CD4-positive, alpha-beta T cell treated with Interleukin-12 subunit alpha and Interleukin-12 subunit beta, for 1 hour (primary cell): ENCODE results near the gene ADORA2B.
"Not testable (repeated sequence)": the region's sequence is repeated elsewhere in the genome, so short reads cannot be mapped to it uniquely, and the experiment has no call there.

Experiments
- DNase-seq: peaks from one replicate; pipeline ENCODE4 v3.0.0-alpha.2; 2020

Gene ADORA2B

DNA sequence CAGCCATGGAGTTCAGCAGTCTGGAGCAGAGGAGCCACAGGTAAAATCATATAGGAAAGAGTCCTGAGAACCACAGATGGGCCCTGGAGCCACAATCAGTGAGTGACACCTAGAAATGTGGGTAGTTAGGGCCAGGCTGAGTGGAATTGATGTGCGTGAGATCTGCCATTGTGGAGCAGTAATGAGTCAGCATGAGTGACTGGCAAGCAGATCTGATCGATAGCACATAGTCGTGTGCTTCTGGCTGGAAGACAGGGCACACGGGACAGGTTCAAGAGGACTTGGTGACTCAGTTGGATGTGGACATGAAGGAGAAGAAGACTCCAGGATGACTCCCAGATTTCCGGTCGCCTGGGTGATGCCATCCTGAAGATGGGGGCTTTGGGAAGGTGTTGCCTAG, 12.3 kb downstream of the ADORA2B start:
- DNase-seq = no peak

DNA sequence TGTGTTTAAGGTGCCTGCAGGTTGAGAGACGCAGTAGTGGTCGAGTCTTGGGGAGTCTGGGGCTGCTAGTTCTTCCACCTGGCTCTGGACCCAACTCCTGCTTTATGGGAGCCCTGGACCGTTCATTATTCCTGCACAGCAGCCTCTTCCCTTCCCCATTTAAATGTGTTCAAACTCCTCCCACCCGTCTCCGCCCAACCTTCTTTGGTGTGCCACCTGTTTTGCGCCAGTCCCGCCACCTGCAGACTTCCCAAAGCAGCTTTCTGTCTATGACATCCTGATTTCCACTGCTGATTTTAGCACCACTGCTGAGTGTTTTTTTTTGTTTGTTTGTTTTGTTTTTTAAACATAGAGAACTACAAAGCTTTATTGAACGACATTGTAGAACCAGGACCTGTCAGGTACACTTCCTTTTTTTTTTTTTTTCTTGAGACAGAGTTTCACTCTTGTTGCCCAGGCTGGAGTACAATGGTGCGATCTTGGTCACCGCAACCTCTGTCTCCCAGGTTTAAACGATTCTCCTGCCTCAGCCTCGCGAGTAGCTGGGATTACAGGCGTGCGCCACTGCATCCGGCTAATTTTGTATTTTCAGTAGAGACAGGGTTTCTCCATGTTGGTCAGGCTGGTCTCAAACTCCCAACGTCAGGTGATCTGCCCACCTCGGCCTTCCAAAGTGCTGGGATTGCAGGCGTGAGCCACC, 12.8 kb downstream of the ADORA2B start:
- DNase-seq = no peak

DNA sequence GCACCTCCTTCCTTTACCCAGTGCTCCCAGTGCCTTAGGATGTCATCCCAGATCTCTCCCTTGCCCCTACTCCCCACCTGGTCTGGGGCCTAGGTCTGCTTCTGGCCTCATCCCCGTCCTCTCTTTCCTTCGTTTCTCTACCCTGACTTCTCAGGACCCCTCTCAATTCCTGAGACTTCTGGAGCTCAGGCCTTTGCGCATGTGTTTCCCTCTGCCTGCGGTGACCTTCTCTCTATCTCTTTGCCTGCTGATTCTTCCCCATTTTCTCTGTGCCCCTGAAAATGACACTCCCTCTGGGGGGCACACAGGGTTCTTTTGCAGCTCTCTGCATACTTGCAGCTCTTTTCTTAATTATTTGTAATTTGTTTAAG, 13.5 kb downstream of the ADORA2B start:
- DNase-seq = no peak

DNA sequence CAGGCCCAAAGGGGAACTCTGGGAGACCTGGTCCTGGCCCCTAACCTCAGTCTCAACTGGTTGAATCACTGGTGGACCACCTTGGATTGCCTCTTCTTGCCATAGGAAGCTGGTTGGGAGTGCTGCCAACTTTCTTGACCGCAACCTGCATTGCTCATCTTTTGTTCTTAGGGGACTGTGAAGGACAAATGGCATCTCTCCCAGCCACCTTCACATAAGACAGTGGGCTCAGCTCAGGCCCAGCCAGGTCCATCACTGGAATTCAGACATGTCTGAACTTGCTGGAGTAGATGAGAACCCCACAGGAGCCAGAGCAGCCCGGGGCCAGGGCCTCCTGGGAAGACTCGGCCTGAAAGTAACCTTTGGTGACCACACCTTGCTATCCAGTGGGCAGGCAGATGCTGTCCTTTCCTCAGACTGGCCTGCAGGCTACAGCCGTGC, 18.8 kb downstream of the ADORA2B start:
- DNase-seq = no peak

DNA sequence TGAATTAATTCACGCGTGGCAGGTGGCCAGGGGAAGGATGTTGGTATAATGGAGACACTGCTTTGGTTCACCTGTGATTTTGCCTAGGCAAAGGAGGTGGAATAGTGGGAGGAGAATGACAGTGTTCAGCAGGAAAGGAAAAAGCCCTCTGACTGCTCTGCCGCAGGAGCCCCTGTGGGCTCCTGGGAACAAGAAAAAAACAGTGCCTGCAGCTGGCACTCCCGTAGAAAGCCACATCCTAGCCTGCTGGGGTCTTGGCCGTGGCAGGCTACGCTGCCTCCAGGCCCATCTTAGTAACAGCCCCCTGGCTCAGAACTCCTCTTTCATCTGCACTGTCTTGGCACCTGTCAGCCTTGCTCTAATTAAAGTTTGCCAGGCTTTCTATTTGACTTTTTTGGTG, 20.6 kb downstream of the ADORA2B start:
- DNase-seq = no peak

DNA sequence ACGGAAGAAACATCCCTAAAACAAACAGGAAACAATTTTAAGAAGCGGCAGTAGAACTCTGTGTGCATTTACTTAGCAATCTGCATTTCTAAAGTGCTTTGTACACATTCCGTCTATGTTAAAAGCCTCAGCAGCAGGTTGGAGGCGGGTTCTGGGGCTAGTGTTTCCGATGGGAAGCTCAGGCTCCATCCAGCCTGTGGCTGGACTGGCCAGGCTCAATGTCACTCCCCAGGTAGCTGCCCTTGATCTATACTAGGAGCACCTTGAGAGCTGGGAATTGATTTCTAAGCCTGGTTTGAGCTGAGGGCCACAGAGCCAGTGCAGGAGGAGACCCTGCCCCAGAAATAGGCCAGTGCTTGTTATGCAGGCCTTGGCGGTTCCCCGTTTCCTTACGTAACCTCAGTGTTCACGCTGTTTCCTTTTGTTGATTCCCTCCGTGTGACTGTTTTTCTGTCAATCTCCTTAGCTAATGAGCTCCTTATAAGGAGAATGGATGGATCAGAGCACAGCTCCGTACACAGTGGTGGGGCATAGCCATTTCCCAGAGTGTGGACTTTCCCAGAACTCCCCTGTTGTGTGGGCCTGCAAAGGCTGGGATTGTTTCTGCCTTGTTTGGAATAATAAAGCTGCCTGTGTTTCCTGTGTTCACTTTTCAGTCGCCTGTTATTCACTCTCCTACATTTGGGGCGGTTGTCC, 21.4 kb downstream of the ADORA2B start:
- DNase-seq = no peak

DNA sequence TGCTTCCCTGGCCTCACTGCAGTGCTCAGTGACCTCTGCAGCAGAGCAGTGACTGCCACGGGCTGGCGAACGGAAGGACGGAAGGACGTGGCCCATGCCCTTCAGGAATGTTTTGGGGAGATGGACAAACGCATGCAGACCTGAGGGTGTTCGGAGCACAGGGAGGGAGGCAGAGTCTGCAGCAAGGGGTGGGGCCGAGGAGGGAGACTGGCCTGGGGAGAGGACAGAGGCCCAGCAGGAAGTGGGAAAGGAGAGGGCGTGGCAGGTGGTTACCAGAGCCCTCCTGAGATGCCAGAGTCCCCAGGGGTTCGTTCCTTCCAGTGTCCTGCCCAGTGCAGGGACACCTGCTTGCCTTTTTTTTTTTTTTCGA, 21.9 kb downstream of the ADORA2B start:
- no peak for DNase-seq

DNA sequence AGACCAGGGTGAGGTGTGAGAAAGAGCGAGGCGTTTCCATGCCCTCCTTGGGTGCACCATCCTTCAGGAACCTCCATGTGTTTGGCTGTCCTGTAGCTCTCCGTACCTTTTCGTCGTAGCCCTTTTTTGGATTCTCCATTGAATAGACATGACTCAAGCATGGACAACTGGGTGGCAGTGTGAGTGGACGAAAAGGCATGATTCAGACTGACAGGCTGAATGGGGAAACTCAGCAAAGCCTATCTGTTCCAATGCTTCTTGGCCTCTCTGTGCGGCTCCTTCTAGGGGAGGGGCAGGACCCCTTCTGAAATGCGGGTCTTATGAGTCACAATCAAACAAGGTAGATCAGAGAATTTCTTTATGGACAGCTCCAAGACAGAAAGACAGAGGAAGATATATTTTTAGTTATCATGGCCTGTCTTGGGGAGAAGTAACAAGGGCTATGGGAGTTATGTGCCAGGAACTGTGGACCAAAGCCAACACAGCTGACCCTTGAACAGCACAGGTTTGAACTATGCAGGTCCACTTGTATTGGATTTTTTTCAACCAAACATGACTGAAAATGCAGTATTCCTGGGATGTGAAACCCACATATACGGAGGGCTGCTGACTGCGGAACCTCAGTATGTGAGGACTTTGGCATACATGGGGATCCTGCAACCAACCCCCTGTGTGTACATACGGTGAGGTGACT, 22.9 kb downstream of the ADORA2B start:
- no peak for DNase-seq

DNA sequence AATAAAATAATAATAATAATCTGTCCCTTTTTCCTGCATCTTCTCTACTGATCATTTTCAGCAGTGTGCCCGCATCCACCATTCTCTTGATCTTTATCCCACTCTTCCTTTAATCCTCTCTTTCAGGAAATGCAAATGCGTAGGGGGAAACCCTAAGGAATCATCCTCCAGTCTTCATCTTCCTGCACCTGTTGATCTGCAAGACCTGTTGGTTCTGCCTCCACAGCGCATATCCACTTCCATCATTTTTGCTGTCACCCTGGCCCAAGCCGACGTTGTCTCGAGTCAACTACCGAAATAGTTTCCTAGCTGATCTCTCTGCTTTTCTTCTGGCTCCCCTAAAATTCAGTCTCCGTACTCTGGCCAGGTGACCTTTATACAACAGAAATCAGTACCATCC, 24.5 kb downstream of the ADORA2B start:
- no peak for DNase-seq

DNA sequence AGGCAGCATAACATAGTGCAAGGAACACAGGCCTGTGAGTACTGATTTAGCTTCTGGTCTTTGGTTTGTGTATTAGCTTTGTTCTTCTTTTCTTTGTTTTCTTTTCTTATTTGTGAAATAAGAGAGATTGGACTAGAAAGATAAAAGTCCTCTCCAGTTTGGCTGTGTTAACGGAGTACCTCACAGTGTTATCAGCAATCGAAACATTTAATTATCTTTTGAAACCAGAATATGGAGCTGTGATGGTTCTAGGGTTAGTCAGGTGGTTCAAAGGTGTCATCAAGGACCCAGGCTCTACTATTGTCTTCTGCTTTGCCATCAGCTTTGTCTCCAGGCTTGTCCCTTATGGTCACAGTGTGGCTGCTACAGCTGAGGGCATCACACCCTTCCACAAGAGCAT, 25.6 kb downstream of the ADORA2B start:
- no peak for DNase-seq

DNA sequence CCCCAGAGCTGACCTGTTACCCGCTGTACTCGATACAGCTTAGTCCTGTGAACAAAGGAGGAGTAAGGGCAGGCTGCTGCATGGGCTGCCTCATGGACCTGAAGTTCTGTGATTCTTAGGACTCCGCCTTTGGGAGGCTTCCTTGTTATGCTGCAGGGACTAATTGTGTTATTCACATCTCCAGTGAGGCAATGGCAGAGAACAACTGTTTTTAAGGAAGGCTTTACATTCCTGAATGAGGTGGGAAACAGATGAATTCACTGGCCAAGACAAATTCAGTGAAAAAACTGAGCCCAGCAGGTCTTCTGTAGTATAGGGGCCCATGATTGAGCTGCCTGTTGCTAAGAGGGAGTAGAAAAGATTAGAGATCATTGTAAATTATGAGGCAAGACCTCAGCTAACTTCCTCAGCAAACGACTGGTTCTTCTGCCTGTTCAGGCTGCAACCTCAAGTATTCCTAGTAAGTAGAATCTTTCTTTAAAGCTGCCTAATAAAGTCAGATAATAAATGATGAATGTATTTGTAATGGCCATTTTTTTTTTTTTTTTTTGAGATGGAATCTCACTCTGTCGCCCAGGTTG, 26.3 kb downstream of the ADORA2B start:
- no peak for DNase-seq

DNA sequence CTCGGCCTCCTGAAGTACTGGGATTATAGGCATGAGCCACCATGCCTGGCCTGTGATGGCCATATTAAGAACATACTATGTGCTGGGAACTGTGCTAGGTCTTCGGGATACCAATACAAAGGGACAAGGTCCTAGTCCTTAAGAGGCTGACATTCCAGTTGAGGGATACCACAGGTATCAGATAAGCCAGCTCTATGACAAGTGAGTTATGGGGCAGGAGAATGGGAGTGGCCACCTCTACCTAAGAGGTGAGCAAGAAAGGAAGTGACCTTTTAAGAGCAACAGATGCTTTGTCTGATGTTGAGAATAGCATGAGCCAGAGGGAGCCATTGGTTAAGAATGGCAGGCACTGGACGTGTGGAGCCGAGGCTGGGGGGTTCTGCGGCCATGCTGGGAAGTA, 27.0 kb downstream of the ADORA2B start:
- no peak for DNase-seq

DNA sequence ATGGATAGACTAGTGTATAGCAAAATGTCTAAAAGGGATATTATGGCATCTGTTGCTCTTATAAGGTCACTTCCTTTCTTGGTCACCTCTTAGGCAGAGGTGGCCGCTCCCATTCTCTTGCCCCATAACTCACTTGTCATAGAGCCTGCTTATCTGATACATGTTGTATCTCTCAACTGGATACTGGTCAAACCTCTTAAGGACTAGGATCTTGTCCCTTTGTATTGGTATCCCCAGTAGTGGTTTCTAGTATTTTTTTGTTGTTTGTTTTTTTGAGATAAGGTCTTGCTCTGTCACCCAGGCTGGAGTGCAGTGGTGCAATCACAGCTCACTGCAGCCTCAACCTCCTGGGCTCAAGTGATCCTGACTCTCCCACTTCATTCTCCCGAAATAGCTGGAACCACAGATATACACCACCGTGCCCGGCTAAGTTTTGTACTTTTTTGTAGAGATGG, 27.6 kb downstream of the ADORA2B start:
- DNase-seq = no peak

DNA sequence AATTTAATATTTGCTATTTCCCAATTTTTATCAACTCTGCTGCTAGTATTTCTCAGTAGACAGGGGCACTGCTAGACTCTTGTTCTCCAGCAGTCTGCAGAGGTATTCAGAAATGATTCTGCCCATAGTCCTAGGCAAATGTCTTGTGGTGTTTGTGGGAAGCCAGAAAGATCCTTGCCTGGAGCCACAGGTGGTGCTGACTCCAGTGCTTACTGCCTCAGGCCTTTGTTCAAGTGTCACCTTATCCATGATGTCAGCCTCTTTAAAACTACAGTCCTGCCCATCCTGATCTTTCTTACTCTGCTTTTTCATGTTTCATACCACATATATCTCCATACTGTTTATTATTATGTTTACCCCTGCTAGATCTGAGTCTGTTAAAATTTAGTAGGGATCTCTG, 28.1 kb downstream of the ADORA2B start:
- DNase-seq = no peak

DNA sequence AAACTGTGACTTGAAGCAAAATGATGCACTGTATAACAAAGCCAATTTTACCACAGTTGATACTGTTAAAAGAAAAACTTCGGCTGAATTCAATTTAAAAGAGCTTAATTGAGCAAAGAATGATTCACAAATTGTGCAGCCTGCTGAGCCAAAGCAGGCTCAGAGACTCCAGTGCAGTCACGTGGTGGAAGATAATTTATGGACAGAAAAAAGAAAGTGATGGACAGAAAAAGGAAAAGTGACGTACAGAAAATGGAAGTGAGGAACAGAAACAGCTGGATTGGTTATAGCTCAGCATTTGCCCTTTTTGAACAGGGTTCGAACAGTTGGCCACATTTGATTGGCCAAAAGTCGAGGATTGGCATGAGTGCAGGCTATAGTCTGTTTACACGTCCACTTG, 28.9 kb downstream of the ADORA2B start:
- DNase-seq = no peak

DNA sequence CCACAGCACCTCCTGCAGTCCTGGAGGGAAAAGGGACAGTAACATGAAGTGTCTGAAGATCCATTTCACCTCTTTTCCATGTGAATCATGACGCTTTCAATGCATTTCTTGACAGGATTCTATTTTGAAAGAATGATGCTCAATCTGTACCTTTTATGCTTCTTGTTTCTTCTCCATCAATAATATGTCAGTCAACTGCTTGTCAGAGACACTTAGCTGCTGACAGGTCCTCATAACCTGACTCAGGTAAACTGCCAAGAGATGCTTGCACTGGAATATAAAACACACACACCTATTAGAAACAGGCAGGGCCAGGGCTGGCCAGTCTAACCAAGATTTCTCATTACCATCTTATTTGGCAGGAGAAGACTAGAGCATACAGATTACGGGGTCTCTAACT, 33.0 kb downstream of the ADORA2B start:
- no peak for DNase-seq

DNA sequence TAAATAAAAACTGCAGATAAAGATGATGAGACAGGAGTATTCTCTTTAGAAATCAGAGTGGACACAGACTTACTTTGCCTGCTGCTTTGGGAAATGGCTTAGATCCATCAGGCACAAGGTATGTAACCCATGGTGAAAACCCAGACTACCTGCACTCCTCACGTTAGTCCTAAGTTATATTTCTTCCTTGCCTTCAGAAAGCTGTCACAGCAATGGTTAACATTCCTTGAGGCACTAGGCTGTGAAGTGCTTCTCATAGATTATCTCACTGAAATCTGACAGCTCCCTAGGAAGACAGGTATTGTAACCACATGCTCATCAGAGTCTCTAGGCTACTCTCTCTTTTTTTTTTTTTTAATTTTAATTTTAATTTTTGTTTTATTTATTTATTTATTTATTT, 33.7 kb downstream of the ADORA2B start:
- DNase-seq = no peak

DNA sequence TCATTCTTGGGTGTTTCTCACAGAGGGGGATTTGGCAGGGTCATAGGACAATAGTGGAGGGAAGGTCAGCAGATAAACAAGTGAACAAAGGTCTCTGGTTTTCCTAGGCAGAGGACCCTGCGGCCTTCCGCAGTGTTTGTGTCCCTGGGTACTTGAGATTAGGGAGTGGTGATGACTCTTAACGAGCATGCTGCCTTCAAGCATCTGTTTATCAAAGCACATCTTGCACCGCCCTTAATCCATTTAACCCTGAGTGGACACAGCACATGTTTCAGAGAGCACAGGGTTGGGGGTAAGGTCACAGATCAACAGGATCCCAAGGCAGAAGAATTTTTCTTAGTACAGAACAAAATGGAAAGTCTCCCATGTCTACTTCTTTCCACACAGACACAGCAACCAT, 34.1 kb downstream of the ADORA2B start:
- DNase-seq = not testable (repeated sequence)

DNA sequence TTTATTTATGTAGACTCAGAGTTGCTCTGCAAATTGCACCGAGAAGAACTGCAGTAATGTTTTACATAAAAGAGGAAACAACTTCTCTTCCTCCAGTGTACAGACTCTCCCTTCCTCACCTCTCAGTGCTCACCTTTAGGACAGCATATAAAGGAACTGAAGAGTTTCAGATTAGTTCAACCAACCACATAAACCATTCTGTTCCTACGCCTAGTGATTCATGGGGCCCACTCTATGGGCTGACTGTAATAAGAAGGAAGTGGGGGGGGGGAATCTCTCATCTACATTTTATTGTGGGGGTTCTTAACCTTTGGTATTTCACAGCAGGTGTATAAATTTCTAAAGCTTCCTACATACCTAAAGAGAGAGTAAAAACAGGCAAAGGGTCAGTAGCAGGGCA, 36.3 kb downstream of the ADORA2B start:
- DNase-seq = no peak

DNA sequence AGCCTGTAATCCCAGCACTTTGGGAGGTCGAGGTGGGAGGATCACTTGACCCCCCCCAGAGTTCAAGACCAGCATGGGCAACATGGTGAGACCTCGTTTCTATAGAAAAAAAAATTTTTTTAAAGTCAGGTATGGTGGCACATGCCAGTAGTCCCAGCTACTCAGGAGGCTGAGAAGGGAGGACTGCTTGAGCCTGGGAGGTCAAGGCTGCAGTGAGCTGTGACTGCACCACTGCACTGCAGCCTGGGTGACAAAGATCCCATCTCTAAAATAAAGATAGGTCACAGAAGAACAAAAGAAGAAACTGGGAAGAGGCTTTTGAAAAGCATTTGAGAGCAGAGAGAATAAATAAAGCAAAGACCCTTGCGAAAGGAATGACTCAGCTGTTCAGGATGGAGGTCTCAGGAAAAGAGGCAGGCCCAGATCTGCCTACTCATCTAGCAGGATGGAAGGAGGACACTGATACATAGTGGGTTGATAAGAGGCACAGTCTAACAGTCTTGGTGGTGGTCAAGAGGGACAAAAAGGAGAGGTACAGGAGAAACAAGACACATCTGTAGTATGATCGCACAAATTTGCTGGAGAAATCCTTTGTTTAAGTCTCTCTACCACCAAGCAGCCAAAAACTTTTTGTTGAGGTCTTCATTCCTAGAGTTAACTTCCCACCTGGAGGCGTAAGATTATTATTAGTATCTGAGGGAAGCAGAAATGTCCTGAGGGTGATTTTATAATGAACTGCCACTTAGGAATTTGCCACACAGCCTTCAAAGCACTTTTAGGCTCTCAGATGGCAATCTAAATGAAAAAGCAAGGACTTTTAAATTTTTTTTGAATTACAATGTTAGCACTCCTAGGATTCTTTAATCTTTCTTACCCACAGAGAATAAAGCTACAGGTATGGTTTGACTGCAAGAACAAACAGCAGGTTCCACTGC, 37.0 kb downstream of the ADORA2B start:
- no peak for DNase-seq

DNA sequence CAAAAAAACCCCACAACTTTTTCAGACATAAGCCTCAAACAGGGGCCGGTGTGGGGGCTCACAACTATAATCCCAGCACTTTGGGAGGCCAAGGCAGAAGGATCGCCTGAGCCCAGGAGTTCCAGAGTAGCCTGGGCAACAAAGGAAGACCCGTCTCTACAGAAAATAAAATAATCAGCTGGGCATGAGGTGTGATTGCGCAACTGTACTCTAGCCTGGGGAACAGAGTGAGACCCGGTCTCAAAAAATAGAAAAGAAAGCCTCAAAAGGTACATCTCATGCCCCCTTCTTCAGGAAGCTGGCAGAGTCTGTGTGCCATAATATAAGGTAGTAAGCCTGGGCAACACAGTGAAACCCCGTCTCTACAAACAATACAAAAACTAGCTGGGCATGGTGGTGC, 51.4 kb downstream of the ADORA2B start:
- DNase-seq = no peak

DNA sequence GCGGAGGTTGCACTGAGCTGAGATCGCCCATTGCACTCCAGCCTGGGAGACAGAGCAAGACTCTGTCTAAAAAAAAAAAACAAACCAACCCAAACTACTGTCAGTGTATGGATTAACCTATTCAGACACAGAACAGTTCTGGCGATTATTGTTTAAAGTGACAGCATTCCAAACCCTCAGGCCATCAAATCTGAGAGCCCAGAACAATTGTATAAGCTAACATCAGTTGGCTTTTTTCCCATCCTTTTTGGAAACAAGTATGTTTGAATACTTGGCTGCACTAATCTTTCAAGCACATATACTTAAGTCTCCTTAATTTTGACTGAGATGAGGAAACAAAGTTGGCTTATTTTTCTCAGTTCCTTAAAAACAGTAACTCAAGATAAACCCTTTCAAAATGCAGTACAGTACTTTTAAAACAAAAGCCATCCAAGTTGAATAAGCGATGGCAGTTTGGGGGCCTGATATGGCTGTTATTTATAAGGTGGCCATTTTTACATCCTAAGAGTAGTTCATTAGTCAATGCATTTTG, 53.2 kb downstream of the ADORA2B start:
- DNase-seq = no peak
